NCI-H524 treated with DMSO at 0.1 percent for 48 hours (cell line): Measurements from ENCODE around the gene ADGRG1.
"Not testable (repeated sequence)": the region's sequence is repeated elsewhere in the genome, so short reads cannot be mapped to it uniquely, and the experiment has no call there.

Source experiments
- DNase-seq: peaks from one replicate; lab custom pipeline; 2025; lab: John Stamatoyannopoulos, UW

Gene ADGRG1

GRCh38 chr16:57699899-57700298 is 71.5 kb downstream of the ADGRG1 start:
- no peak for DNase-seq

- DNase-seq: no peak
Observed at GRCh38 chr16:57700781-57701551, 72.5 kb downstream of the ADGRG1 start.

- no peak for DNase-seq
Observed at GRCh38 chr16:57701759-57702371, 73.4 kb downstream of the ADGRG1 start.

GRCh38 chr16:57703416-57704010 is 75.1 kb downstream of the ADGRG1 start:
- no peak for DNase-seq

GRCh38 chr16:57704011-57704904 is 75.8 kb downstream of the ADGRG1 start:
- no peak for DNase-seq

GRCh38 chr16:57704905-57705852 is 76.7 kb downstream of the ADGRG1 start:
- no peak for DNase-seq

- DNase-seq: no peak
Observed at GRCh38 chr16:57706717-57707116, 78.3 kb downstream of the ADGRG1 start.

GRCh38 chr16:57707331-57707730 is 78.9 kb downstream of the ADGRG1 start:
- no peak for DNase-seq

GRCh38 chr16:57708168-57708567 is 79.7 kb downstream of the ADGRG1 start:
- no peak for DNase-seq

GRCh38 chr16:57709663-57710062 is 81.2 kb downstream of the ADGRG1 start:
- DNase-seq: no peak

- peak; percentile 98 for DNase-seq
Observed at GRCh38 chr16:57711346-57711745, 82.9 kb downstream of the ADGRG1 start.

- peak; percentile 69 for DNase-seq
Observed at GRCh38 chr16:57711993-57712392, 83.6 kb downstream of the ADGRG1 start.

GRCh38 chr16:57712569-57712968 is 84.1 kb downstream of the ADGRG1 start:
- not testable (repeated sequence) for DNase-seq

GRCh38 chr16:57713596-57713995 is 85.2 kb downstream of the ADGRG1 start:
- no peak for DNase-seq

- DNase-seq: no peak
Observed at GRCh38 chr16:57714047-57714446, 85.6 kb downstream of the ADGRG1 start.
